HFFc6 (cell line): ENCODE measurements around the gene PPP4R2. TPM values are rescaled to one million over a fixed set of nuclear protein-coding genes. Genes with fewer than 3 reads are reported as not detected.

Experiments used
- DNase-seq: peaks from one replicate; pipeline ENCODE4 v3.0.0-alpha.2; 2018
- H3K27ac Mint-ChIP-seq: 2 replicates; pipeline ENCODE4 v1.8.0; 2020; ENCODE audit warnings: mild to moderate bottlenecking, mixed read lengths
- H3K27me3 Mint-ChIP-seq: 2 replicates; pipeline ENCODE4 v1.8.0; 2021; ENCODE audit warnings: mild to moderate bottlenecking, moderate library complexity, mixed read lengths; ENCODE audit not compliant: insufficient read depth
- H3K36me3 Mint-ChIP-seq: 2 replicates; pipeline ENCODE4 v1.8.0; 2021; ENCODE audit warnings: low read depth, mixed read lengths
- H3K4me1 Mint-ChIP-seq: 2 replicates; pipeline ENCODE4 v1.8.0; 2020; ENCODE audit warnings: low read depth, mixed read lengths
- H3K4me3 Mint-ChIP-seq: 2 replicates; pipeline ENCODE4 v1.8.0; 2020; ENCODE audit warnings: mild to moderate bottlenecking, moderate library complexity, mixed read lengths
- H3K9me3 Mint-ChIP-seq: 2 replicates; pipeline ENCODE4 v1.8.0; 2020; ENCODE audit warnings: mild to moderate bottlenecking, mixed read lengths
- CTCF ChIP-seq: fragments of 200-600 bp; sonication (generic); IDR thresholded peaks from 2 replicates; pipeline ENCODE4 v1.5.0; 2021; ENCODE audit warnings: antibody characterized with exemption, mild to moderate bottlenecking
- total RNA-seq, 6 experiments: library from RNA; stranded (reverse); fragmentation: NEBNext Ultra II Directional; extraction: Animal tissue kit (Norgen Biotek cat#: 25700); gene quantifications; 2 replicates in 1 of 6; 3 replicates in 5 of 6; pipeline ENCODE4 v1.2.3, GENCODE V29; 2021

Gene PPP4R2
- total RNA-seq, 6 experiments from 2014 or later: 72.4 to 84.3 (median 79.4) TPM

GRCh38 chr3:73010158-73010557 is 13.5 kb downstream of the PPP4R2 start:
- peaks cover 49% of the 10 kb centered on the region for H3K4me1 Mint-ChIP-seq
- no peak overlapping the region for H3K4me3 Mint-ChIP-seq
- no peaks in the 10 kb centered on the region for H3K9me3 Mint-ChIP-seq
- TF ChIP-seq CTCF: no peak
- H3K27ac Mint-ChIP-seq: no peak overlapping the region
- no peaks in the 10 kb centered on the region for H3K27me3 Mint-ChIP-seq
- no peak for DNase-seq
- H3K36me3 Mint-ChIP-seq: peaks cover 34% of the 10 kb centered on the region

DNA sequence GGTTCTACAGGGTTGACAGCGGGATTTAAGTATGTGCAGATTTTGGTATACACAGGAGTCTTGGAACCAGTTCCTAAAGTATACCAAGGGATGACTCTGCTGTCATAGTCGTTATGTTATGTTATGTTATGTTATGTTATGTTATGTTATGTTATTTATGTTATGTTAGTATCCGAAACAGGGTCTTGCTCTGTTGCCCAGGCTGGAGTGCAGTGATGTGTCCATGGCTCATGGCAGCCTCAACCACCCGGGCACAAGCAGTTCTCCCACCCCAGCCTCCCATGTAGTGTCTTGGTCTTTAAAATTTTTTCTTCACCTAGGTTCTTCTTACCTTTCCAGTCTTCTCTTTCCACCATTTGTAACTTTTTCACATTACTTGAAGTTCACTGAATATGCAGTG is 21.7 kb downstream of the PPP4R2 start:
- no peak overlapping the region for H3K4me3 Mint-ChIP-seq
- peak overlapping the region; percentile 35; the same call in 1 of the 2 replicates for H3K27ac Mint-ChIP-seq
- DNase-seq: no peak
- peaks cover 32% of the 10 kb centered on the region for H3K4me1 Mint-ChIP-seq
- no peaks in the 10 kb centered on the region for H3K9me3 Mint-ChIP-seq
- H3K36me3 Mint-ChIP-seq: peaks cover 5% of the 10 kb centered on the region; the same call in 1 of the 2 replicates
- TF ChIP-seq CTCF: no peak
- no peaks in the 10 kb centered on the region; the same call in 1 of the 2 replicates for H3K27me3 Mint-ChIP-seq

DNA sequence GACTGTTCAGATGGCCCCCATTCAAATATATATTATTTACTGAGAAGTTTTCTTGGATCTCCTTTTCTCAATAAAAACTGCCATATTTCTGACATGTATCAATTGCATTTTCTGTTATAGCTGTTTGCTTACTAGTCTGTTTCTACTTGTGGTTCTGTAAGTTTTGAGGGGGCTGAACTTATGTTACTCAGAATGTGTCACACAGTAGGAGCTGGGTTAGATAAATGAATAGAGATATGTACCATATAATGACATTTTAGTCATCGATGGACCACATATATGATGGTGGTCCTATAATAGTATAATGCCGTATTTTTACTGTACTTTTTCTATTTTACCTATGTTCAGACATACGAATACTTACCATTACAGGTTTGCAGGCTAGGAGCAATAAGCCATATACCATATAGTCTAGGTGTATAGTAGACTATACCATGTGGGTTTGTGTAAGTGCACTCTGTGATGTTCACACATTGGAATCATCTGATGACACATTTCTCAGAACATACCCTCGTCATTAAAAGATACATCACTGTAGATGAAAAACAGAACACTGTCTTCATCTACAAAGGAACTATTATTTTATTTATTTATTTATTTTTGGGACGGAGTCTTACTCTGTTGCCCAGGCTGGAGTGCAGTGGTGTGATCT is 22.3 kb downstream of the PPP4R2 start:
- TF ChIP-seq CTCF: no peak
- Mint-ChIP-seq H3K4me3 (no peak overlapping the region), H3K27ac (peak overlapping the region; percentile 35; the same call in 1 of the 2 replicates), H3K27me3 (no peaks in the 10 kb centered on the region; the same call in 1 of the 2 replicates), H3K4me1 (peaks cover 32% of the 10 kb centered on the region), H3K9me3 (no peaks in the 10 kb centered on the region), H3K36me3 (peaks cover 5% of the 10 kb centered on the region; the same call in 1 of the 2 replicates)
- DNase-seq: no peak

GRCh38 chr3:73021301-73021835 is 24.8 kb downstream of the PPP4R2 start:
- no peak for TF ChIP-seq CTCF
- Mint-ChIP-seq H3K27me3 (no peaks in the 10 kb centered on the region; the same call in 1 of the 2 replicates), H3K9me3 (no peaks in the 10 kb centered on the region), H3K4me3 (no peak overlapping the region), H3K27ac (no peak overlapping the region), H3K36me3 (peaks cover 5% of the 10 kb centered on the region; the same call in 1 of the 2 replicates), H3K4me1 (peaks cover 54% of the 10 kb centered on the region)
- no peak for DNase-seq

DNA sequence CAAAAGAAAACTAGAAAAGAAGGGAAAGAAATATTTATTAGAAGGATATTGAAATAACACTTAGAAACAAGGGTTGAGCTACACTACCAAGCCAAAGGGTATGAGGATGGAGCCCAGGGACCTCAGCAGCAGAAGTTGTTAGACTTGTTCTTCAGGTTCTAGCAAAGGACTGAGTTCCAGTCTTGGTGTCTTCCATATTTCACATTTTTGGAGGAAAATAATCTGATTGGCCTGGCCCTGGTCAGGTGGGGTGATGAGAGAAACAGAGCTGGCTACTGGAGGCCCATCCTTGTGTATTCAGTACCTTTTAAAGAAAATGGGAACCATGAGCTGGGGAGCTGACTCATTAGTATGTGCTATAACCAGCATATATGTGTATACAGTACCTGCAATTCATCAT is 28.2 kb downstream of the PPP4R2 start:
- H3K27me3 Mint-ChIP-seq: no peaks in the 10 kb centered on the region; the same call in 1 of the 2 replicates
- DNase-seq: no peak
- no peak overlapping the region for H3K4me3 Mint-ChIP-seq
- no peaks in the 10 kb centered on the region for H3K36me3 Mint-ChIP-seq
- no peaks in the 10 kb centered on the region for H3K9me3 Mint-ChIP-seq
- H3K4me1 Mint-ChIP-seq: peaks cover 56% of the 10 kb centered on the region
- no peak overlapping the region for H3K27ac Mint-ChIP-seq
- TF ChIP-seq CTCF: no peak
